Chondrocyte (in vitro differentiated cells): ENCODE measurements around the gene CHST2. TPM values are rescaled to one million over a fixed set of nuclear protein-coding genes. Genes with fewer than 3 reads are reported as not detected.
"Not testable (repeated sequence)": the region's sequence is repeated elsewhere in the genome, so short reads cannot be mapped to it uniquely, and the experiment has no call there.

ENCODE experiments used
- DNase-seq: peaks from one replicate; pipeline ENCODE4 v3.0.0; 2021; ENCODE audit warnings: mixed read lengths, low spot score
- H3K27ac Mint-ChIP-seq: one replicate; pipeline ENCODE4 v1.8.0; 2021; ENCODE audit warnings: mild to moderate bottlenecking, moderate library complexity, mixed read lengths; ENCODE audit not compliant: unreplicated experiment
- H3K27me3 Mint-ChIP-seq: 2 replicates; pipeline ENCODE4 v1.8.0; 2021; ENCODE audit warnings: low read depth, mixed read lengths
- H3K36me3 Mint-ChIP-seq: 2 replicates; pipeline ENCODE4 v1.8.0; 2021; ENCODE audit warnings: low read depth, mixed read lengths
- H3K4me1 Mint-ChIP-seq: 2 replicates; pipeline ENCODE4 v1.8.0; 2021; ENCODE audit warnings: low read depth, mild to moderate bottlenecking, mixed read lengths
- H3K4me3 Mint-ChIP-seq: one replicate; pipeline ENCODE4 v1.8.0; 2021; ENCODE audit warnings: mild to moderate bottlenecking, moderate library complexity, mixed read lengths; ENCODE audit not compliant: unreplicated experiment
- H3K9me3 Mint-ChIP-seq: 2 replicates; pipeline ENCODE4 v1.8.0; 2021; ENCODE audit warnings: low read depth, mixed read lengths
- CTCF ChIP-seq: fragments of 200-600 bp; sonication (generic); IDR thresholded peaks from 2 replicates; pipeline ENCODE4 v1.5.0; 2021; ENCODE audit warnings: antibody characterized with exemption, mild to moderate bottlenecking, moderate library complexity
- total RNA-seq: library from RNA; stranded (reverse); gene quantifications from 3 replicates; pipeline ENCODE4 v1.2.1, GENCODE V29; 2021

CHST2 gene
- total RNA-seq, 1 donor from 2014 or later = 23.1 TPM

GRCh38 chr3:143155756-143156155 lies 36.2 kb downstream of the CHST2 start:
- no peaks in the 10 kb centered on the region for H3K27me3 Mint-ChIP-seq
- no peak overlapping the region for H3K27ac Mint-ChIP-seq
- peaks cover 6% of the 10 kb centered on the region for H3K4me1 Mint-ChIP-seq
- no peak for TF ChIP-seq CTCF
- H3K4me3 Mint-ChIP-seq = no peak overlapping the region
- no peaks in the 10 kb centered on the region for H3K36me3 Mint-ChIP-seq
- no peaks in the 10 kb centered on the region for H3K9me3 Mint-ChIP-seq
- DNase-seq = no peak

- H3K27ac Mint-ChIP-seq = no peak overlapping the region
- no peaks in the 10 kb centered on the region for H3K36me3 Mint-ChIP-seq
- no peaks in the 10 kb centered on the region for H3K9me3 Mint-ChIP-seq
- no peak overlapping the region for H3K4me3 Mint-ChIP-seq
- peaks cover 7% of the 10 kb centered on the region for H3K4me1 Mint-ChIP-seq
- no peak for DNase-seq
- no peaks in the 10 kb centered on the region for H3K27me3 Mint-ChIP-seq
- TF ChIP-seq CTCF = no peak
Measured at GRCh38 chr3:143158014-143158988, 38.7 kb downstream of the CHST2 start.

GRCh38 chr3:143160437-143160836 lies 40.9 kb downstream of the CHST2 start:
- H3K9me3 Mint-ChIP-seq = no peaks in the 10 kb centered on the region
- H3K4me1 Mint-ChIP-seq = peaks cover 7% of the 10 kb centered on the region
- no peak for TF ChIP-seq CTCF
- no peaks in the 10 kb centered on the region for H3K27me3 Mint-ChIP-seq
- no peak overlapping the region for H3K27ac Mint-ChIP-seq
- no peak for DNase-seq
- no peak overlapping the region for H3K4me3 Mint-ChIP-seq
- H3K36me3 Mint-ChIP-seq = no peaks in the 10 kb centered on the region

- Mint-ChIP-seq H3K27ac (no peak overlapping the region), H3K4me1 (peaks cover 15% of the 10 kb centered on the region), H3K27me3 (no peaks in the 10 kb centered on the region), H3K36me3 (no peaks in the 10 kb centered on the region), H3K4me3 (no peak overlapping the region), H3K9me3 (no peaks in the 10 kb centered on the region)
- no peak for TF ChIP-seq CTCF
- DNase-seq = no peak
Measured at GRCh38 chr3:143163562-143164100, 44.1 kb downstream of the CHST2 start.

GRCh38 chr3:143165211-143165610 lies 45.6 kb downstream of the CHST2 start:
- no peak for TF ChIP-seq CTCF
- H3K4me1 Mint-ChIP-seq = peaks cover 23% of the 10 kb centered on the region
- H3K27me3 Mint-ChIP-seq = no peaks in the 10 kb centered on the region
- DNase-seq = no peak
- no peaks in the 10 kb centered on the region for H3K9me3 Mint-ChIP-seq
- H3K27ac Mint-ChIP-seq = no peak overlapping the region
- no peak overlapping the region for H3K4me3 Mint-ChIP-seq
- H3K36me3 Mint-ChIP-seq = no peaks in the 10 kb centered on the region

GRCh38 chr3:143165612-143166285 lies 46.2 kb downstream of the CHST2 start:
- H3K4me1 Mint-ChIP-seq = peaks cover 23% of the 10 kb centered on the region
- H3K27ac Mint-ChIP-seq, H3K36me3 Mint-ChIP-seq, H3K4me3 Mint-ChIP-seq, H3K9me3 Mint-ChIP-seq, DNase-seq, H3K27me3 Mint-ChIP-seq: not testable (repeated sequence)
